ENCODE data around the gene WSCD2.

GRCh38 chr12:108119126-108119973 is 9.7 kb upstream of the WSCD2 start:
- no peak for TF ChIP-seq POLR2A (IDR thresholded peaks at IDR 0.05)
- no peak for TF ChIP-seq CTCF (IDR thresholded peaks at IDR 0.05)

Data from breast epithelium (tissue), 3 donors.